CD4-positive, alpha-beta T cell treated with Interleukin-12 subunit alpha and Interleukin-12 subunit beta, for 1 hour (primary cell): Measurements from ENCODE around the gene HOXB4.

Experiments
- DNase-seq: peaks from one replicate; pipeline ENCODE4 v3.0.0-alpha.2; 2020

Gene HOXB4

DNA sequence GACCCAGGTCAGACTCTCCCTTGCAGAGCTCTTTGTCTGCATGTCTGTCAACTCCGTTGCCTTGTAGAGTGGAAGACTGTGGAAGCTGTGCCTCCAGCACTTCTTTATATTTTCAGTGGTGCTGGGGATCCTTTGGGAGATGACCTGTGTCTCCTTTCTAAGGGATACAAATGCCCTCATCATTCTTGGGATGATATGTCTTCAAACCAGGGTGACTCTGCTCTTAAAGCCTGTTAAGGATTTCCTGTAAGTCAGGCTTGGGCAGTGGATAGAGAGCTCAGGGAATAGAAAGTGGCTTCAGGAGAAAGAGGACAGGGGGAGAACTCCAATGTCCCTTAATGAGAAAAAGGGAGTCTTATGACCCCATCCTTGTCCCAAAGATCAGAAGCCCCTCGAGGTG, 10.4 kb upstream of the HOXB4 start:
- no peak for DNase-seq

DNA sequence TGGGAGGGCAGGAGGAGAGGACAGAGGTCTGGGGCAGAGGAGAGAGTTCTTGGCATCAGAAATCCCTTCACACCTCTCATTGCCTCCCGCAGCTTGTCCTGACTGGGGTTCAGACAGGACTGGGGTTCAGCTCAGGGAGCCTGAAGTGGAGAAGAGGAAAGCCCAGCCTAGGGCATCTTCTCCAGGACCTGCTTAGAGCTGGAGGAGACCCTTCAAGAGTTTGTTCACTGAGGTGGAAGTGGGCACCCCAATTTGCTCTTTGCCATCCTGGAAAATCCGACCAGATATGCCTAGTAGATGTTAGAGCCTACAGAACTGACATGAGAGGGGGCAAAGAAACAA, 9.9 kb upstream of the HOXB4 start:
- DNase-seq, result no peak

DNA sequence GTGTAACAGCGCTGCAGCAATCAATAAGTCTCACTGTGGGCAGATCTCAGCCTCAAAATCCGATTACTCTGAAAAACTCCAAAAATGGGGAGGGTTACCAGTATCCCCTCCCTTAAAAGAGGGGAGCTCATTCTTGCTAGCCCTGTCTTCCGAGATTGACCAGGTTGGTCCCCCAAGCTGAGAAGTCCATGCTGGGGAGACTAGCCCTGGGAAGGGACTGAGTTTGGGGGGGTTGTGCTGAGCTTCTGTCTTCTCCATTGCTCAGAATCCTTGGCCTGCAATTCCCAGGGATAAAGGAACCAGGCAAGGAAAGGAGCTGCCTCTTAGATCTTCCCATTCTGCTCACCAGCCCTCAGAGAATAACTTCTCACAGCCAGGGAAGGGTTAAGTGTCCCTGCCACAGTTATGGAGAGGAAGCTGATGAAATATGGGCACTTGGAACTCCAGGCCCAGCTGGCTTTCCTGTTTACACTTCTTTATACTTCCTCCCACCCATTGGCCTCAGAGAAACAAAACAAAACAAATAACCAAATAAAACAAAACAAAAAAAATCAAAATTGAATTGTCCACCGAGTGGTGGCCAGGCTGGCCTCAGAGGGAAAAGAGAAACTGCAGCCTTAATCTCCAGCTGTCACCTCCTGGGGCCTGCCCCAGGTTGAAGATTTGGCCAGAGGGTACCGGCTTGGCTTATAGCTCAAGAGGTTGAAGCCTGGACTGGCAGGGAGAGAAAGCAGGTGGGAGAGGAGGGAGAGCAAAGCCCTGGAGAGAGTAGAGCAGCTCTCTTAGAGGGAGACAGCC, 9.3 kb upstream of the HOXB4 start:
- DNase-seq, result no peak

DNA sequence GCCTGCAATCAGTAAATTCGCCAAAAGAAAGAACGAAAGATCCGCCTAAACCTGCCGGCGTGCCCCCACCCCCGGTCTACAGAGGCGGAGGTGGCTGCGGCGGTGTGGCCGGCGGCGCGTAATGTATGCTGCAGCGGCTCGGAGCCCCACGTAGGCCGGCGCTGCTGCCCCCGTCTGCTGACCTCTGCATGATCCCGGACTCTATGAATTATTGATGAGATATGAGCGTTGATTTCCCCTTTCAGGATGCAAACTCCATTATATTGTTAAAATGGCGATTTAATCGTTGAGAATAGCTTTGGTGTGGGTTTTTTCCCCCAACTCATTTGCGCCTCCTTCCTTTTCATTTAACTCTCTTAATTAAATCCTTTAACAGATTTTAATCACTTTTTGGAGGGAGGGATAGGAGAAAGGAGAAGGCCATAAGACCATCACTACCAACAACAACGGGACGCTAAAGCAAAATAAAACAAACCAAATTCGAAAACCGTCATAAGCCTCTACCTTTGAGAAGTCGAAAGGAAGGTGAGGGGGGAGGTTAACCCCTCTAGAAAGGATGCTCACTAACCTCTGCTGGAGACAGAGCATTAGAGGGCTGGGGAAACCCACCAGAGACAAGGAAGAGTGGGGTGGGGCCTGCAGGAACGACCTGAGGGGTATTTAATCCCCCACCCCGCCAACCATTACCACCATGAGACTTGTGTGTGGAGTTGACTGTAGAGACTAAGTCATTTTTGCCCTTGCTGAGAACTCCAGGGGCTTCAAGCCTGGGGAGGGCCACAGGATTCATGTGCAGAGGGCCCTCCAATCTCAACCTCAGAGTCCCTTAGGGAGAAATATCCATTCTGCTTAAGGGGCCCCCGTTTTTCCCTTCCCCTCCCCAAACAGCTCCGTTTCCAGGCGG, 8.5 kb upstream of the HOXB4 start:
- no peak for DNase-seq

DNA sequence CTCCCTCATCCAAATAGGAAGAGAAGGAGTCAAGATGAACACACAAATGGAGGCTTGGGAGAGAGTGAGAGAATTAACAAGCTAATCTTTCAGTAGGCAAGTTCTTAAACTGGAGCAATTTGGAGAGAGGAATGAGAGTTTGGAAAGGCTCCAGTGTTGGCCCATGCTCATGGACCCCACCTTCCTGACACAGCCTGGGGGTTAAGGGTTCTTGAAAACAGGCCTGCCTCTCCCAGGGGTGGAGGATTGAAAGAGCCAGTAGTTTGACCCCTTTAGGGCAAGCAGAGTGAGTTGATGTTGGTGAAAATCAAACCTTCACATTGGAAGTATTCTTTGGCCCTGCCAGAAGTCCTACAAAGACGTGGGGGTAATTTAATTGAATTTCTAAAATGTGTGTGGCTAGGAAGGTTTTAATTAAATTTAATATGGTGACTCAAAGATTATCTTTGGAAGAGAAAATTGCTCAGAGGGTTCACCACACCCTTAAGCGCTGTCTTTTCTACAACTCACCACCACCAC, 6.1 kb upstream of the HOXB4 start:
- no peak for DNase-seq

DNA sequence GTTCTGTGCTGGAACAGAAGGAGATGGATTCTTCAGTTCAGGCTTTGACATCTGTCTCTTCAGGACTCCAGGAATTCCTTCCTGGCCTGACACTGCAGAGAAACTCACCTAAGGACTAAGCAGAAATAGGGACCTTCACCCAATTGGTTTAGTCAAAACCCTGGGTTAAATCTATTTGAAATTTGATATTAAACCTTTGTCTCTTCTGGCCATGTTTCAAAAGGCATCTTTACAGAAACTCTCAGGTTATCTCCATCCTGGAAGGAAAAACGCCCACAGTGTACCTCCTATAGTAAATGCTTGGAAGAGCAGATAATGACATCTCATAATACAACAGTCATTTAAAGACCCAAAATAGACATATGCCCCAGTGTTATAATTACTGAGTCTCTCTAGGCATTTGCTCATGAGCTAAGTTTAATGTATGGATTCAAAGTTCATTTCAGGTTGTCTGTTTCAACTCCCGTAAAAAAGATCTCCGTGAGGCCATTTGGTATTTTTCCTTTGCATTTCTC, 5.6 kb upstream of the HOXB4 start:
- no peak for DNase-seq

DNA sequence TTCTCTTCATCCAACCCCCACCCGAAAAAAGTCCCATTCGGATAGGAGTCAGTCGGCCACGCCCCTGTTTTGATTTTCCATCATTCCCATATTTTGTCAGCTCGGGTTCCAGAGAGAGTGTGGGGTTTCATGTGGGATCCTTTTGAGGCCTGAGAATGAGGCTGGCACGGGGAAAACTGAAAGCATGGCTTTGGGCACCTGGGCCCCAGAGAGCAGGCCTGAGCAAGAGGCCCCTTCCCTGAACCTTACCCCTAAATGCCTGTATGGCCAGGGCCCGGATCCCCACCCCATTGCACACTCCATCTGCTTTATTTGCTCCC, 4.6 kb upstream of the HOXB4 start:
- no peak for DNase-seq

DNA sequence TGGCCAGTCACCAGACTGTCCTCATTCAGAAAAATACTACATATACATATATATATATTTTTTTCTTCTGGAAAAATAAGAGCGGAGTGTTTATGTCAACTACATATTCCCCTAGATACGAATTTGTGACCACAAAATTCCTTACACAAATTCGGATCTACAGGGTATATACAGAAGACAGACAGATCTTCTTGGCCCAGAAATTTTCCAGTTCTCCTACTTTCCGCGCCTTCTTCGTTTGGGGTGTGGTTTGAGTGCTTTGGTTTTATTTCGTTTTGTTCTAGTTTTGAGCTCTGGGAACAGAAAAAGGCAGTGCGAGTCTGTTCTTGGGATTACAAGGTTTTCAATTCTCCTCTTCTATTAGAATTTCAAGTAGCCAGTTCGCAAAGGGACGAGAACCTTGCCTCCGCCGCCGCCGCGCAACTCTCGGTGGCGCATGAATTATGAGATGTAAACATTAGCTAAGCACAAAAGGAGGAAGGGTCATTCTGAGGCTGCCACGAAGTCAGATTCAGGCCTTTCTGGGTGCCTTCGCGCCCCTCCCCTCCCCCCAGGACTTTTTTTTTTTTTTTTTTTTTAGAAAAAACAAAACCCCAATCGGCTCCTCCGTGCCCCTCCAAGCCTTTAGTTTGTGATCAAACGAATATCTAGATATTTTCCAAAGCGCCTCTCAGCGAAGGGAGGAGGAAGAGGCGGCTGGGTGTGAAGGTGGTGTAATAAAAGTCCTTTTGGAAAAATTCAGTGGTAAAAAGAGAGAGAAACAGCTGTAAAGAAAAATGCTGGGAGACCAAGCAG, 1.8 kb upstream of the HOXB4 start:
- no peak for DNase-seq

DNA sequence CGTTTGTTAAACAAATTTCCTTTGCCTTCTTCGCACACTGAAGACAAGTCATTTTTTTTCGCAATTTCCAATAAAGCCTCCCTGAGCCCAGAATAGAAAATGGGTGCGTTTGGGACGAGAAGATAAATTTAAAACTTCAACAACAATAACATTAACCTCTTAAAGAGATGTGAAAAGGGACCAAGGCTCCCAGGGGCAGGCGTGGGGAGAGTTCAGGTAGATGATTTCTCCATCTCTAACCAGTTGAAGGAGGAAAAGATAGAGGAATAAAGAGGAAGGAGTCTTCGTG, 1.3 kb upstream of the HOXB4 start:
- no peak for DNase-seq

DNA sequence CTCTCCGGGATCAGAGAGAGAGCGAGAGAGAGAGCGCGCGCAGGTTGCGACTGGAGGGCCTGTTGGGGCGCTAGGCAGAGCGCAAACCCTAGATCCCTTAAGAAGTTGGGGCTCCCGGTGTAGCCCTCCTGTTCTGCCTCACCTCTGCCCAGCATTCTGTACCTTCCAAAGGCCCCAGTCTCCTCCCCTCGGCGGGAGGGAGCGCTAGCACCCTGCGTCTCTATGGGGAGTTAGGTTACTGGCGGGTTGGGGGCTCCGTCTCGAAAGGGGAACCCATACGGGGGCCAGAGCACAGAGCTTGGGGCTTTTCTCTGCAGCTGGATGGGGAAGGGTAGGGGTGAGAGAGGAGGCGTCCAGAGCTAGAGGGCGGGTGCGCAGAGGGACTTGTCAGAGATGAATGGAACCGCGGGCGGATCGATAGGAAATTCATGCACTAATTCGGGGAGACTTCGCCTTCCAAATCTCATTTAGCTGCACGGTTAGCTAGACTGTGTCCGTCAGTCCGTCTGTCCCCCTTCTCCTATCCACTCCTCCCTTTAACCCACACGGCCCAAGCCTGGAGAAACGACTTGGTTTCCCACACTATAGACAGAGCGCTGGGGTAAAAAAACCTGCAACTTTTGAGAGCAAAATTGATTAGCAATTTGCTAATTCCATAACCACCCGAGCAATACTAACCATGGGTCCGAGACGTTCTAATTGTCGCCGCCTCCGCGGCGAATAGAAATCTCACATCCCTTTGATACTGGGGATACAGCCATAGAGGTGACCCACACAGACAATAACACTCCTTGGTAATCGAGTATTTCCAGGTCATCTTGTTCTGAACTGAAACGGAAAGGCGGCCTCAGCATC, 693 bp upstream of the HOXB4 start:
- DNase-seq, result no peak

DNA sequence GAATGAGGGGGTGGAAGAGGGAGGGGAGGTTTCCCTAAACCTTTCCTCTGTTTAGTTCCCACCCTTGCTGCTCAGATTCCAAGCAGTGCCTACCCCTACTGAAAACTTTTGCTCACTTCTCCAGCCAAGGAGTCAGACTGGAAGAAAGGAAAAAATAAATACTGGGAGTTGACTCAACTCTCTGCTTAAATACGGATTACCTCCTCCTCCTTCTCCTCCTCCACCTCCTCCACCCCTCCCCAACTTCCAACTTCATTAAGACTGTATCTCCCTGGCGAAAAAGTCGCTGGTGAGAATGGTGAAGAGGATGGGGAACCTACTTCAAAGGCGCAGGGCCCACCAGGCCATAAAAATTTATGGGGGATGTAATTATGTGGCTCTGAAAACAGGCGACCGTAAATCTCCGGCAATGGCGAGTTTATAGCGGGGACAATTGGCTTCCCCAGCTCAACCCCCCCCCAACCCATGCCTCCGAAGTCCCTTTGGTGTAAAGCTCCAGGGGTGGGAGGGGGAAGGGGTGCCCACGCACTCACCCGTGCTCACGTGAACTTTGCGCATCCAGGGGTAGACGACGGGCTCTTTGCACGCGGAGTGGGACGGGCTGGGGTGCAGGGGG, 712 bp downstream of the HOXB4 start:
- DNase-seq, result no peak

DNA sequence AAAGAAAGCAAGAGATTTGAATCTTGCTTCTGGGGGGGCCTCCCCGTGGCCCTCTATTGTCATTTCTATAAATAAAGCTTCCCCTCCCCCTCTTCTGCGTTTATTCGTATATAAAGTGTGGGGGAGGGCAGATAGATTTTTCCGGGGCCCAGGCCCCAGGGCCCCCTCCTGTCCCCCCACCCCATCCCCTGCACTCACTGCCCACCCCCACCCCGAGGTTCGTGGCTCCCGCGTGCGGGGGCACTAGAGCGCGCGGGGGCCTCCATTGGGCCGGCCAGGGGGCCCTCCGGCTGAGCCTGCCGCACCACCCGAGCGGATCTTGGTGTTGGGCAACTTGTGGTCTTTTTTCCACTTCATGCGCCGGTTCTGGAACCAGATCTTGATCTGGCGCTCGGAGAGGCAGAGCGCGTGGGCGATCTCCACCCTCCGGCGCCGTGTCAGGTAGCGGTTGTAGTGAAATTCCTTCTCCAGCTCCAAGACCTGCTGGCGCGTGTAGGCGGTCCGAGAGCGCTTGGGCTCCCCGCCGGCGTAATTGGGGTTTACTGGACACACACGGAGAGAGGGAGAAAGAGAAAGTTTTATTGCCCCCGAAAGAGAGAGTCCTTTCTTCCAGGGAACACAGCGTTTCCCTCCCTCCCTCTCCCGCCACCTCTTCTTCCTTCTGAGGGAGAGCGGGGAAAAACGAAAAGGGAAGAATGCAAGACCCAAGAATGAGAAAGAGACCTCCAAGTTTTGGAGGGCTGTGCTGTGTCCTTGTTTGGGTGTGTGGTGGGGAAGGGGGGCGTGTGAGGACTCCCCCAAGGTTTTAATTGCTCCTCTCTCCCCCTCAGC, 1.5 kb downstream of the HOXB4 start:
- no peak for DNase-seq

DNA sequence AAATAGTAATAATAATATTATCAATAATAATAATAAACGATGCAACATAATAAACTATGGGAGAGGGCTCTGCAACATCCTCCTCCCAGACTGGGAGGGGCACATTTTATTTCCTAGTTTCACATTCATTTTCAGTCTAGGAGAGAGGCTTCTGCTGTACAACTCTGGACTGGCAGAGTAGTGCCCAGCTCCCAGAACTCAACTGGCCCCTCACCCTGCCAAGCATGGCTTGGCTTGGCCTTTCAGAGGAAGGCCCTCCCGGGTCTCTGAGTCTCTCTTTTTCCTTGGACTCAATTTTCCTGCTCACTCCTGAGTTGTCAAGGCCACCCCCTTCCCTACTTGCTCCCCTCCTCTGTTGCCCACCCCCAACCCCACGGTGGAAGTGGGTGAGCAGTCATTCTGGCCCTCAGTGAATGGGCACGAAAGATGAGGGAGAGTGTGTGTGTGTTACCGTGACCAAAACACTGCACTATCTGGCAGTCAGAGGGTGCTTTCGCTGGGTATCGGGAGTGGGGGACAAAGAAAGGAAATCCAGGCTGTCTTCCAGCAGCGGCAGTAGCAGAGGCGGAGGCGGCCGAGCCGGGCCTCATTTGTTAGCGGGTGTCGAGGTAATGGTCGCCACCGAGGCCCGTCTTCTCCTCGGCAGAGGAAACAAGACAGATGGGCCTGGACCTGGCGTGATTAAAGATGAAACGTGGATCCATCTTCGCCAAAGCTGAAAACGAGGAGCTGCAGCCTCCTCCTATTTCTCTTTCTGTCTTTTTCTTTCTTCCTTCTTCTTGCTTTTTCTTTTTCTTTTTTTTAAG, 2.3 kb downstream of the HOXB4 start:
- DNase-seq, result no peak

DNA sequence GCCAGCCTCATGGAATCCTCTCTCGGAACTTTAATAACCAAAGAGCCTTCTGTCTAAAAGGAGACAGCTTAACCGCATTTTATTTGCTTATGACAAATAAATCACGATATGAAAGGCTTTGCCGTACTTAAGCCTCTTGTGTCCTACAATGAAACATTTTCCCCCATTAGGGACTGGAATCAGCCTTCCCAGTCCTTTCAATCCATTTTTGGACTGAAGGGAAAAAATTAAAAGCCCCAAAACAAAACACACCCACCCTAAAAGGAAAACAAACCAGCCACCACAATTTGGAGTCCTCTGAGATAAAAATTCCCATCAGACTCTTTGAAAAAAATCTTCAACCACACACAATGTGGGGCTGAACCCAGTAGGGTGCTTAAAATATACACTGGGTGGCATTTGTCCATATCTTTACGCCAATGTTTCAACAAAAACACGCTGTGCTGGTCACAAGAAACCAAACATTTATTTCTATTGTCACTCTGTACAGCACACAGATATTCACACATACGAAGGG, 3.0 kb downstream of the HOXB4 start:
- DNase-seq, result no peak

DNA sequence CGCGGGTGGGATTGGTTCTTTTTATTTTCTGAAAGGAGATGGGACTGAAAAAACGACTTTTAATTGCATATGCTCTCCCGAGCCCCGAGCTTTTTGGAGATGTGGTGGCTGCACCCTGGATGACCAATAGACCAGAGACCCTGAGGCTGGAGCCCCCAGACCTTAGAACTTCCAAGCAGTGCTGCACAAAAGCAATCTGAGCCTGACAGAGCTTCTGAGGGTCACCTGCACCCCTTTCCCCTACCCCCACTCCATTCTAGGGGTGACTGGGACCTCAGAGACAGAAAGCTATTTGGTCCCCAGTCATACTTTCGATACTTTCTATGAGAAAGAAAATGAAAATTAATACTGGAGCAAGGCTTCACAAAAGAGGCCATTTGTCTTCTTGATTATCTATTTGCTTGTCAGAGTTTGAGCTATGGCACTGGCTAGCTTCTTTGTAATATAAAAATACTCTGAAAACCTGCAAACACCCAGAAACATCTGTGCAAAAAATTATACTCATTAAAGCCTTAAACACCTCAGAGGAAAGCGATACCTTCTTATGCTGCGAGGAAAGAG, 3.6 kb downstream of the HOXB4 start:
- no peak for DNase-seq

DNA sequence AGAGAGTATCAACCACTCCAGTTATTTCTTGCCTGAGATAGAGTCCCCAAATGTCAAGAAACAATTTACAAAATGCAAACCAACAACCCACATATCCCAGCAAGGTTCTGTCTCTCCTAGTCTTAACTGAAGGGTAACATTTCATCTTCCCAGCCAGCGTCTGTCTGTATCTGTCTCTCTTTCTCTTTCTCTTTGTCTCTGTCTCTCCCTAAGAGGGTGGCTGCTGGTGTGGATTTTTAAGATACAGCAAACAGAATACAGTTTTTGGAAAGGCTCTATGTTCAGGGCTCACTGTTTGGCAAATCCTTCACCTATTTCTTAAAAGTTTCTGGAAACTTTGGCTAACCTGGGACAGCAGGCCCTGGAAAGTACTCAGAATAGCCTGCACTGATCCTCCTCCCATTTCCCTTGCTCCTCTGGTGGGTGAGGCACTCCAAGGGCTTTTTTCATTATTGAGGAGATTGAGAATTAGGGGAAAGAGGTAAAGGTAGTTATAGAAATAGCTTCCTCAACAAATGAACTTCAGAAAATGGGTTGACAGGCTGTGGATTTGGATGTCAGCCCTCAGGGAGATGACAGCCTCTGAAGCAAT, 6.2 kb downstream of the HOXB4 start:
- DNase-seq, result no peak

DNA sequence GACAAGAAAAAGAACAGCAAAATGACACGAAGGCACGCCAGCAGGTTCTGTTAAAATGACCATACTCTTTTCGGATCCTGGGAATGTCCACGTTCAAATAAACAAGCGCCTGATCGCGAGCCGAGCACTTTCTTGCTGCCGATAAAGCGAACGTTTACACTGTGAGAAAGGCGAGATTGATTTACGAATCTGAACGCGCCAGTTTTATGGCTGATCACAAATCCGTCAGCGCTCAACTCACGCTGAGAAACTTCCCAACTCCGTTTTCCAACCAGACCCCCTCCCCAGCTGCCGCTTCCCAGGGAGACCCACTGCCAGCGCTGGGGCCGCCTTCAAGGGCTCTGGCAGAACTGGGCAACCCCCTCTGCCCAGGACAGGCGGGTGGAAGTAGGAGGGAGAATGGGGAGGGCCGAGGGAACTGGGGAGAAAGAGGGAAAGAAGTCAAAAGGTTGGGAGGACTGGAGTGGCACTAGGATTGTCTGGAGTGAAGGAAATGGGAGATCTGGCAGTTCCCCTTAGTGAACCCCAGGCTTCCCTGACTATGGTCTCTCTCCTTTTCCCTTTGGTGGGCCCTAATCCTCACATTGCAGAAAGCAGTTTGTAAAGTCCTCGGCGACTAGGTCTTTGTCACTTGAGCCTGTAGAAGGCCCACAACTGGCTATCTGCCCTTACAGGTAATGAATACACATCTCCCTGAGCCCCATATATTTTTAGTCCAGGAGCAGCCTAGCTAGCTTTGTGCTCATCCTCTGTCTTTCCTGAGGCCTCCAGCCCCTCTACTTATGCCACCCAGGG, 6.9 kb downstream of the HOXB4 start:
- DNase-seq, result no peak

DNA sequence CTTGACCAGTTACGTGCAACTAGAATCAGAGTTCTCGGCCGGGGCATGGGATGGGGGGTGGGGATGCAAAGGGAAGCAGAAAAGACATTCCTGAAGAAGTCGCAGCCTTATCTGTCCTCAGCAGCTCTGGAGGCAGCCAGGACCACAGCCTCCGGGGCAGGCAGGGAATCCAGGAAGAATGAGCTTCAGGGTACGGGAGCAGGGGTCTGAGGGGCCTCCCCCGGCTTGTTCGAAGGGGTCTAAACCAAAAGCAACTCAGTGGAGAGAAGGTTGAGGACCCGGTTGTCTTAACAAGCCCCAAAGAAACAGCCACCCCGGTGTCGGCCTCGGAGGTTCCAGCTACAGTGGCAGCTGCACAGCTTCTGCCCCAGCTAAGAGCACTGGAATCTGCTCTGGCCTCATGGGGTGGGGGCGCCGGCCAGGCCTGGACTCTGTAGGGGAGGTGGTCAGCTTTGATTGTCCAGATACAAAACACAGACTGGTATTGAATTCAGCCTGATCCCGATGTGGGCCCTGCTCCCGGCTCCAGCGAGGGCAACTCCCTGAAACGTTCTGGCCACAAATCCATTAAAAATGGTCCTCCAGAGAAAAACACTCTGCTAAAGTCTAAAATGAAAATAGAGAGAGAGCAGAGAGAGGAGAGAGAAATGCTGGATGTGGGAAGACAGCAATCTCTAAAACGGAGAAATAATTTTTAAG, 7.7 kb downstream of the HOXB4 start:
- DNase-seq, result no peak
